Measurements from ENCODE around the gene LTBP3.

The LTBP3 gene

GRCh38 chr11:65492637-65493366, 65.4 kb downstream of the LTBP3 start:
- DNase-seq: no peak

- DNase-seq: no peak
Measured at GRCh38 chr11:65492387-65492636, 65.8 kb downstream of the LTBP3 start.

DNA sequence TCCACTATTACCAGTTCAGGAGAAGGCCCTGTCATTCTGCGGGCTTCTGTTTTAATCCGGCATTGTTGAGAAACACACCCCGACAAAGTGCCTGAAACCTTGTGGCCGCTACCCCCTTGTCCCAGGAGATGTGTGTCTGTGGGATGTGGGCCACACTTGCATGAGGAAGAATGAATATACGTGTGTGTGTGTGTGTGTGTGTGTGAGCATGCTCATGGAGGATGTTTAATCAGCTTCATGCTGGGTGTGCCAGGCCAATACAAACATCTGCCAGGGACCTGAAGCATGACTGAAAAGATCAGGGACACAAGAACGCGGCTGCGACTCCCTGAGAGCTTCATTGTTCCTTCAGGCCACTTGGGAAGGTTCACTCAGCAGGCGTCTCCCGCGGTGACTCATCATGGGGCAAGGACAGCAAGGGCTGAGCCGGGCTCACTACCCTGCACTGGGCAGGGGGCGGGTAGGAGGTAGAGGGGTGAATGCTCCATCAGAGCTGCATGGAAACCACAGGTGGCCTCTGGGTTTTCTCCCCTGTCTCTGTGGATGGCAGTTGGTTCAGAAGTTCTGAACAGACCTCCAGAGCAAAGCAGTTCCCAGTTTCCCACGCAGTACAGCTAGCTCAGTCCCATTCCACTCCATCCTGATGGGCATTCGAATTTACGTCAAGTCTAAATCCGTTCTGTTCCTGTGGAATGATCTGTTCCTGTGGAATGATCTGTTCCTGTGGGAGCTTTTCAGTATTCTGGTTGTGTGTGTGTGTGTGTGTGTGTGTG, 66.4 kb downstream of the LTBP3 start:
- DNase-seq: peak; percentile 92

DNA sequence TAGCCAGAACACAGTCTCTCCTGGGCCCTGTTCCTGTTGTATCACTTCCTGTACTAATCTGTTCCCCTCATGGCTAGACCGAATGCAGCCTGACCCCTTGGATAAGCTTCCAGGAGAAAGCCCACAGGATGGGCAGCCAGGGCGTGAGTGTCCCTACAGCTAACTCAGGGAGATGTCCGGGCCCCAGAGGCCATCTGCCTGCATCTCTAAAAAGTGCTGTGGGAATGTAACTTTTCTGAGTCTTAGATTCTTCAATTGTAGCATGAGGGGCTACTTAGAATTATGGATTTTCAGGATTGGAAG, 67.0 kb downstream of the LTBP3 start:
- no peak for DNase-seq

GRCh38 chr11:65489706-65490320, 68.3 kb downstream of the LTBP3 start:
- DNase-seq: no peak

- no peak for DNase-seq
Measured at GRCh38 chr11:65489035-65489705, 69.0 kb downstream of the LTBP3 start.

Data from NCI-H510A treated with DMSO at 0.1 percent for 48 hours (cell line).